GM12878 (cell line): Measurements from ENCODE around the gene POLR3K. TPM values are rescaled to one million over a fixed set of nuclear protein-coding genes. Genes with fewer than 3 reads are reported as not detected.

ENCODE experiments used
- ATAC-seq: fragments of 200-7000 bp; cut with Tn5 transposase; 3 replicates; pipeline ENCODE4 v1.9.1; 2020; ENCODE audit warnings: mild to moderate bottlenecking, moderate library complexity
- BruUV-seq: library from RNA; stranded (reverse); fragments of 400-500 nt; replicated peaks from 2 replicates; lab custom pipeline; 2021; lab: Mats Ljungman, UMichigan
- CTCF ChIA-PET: fragments of 300-600 bp; sonication (Branson Sonifier 250); formaldehyde crosslinking; extraction: SDS; loops from one replicate; lab custom pipeline; 2021; ENCODE audit warnings: inconsistent platforms; lab: Yijun Ruan, JAX
- POLR2A ChIA-PET: fragments of 350-600 bp; formaldehyde crosslinking; extraction: SDS; loops from one replicate; lab custom pipeline; 2021; ENCODE audit warnings: inconsistent platforms; lab: Charles Lee
- RAD21 ChIA-PET: fragments of 300-600 bp; sonication (Branson Sonifier 250); formaldehyde crosslinking; loops from one replicate; lab custom pipeline; 2023; ENCODE audit warnings: antibody characterized with exemption; ENCODE audit not compliant: unreplicated experiment; lab: Charles Lee
- SMC1A ChIA-PET: fragments of 300-600 bp; sonication (Branson Sonifier 250); formaldehyde crosslinking; loops from one replicate; lab custom pipeline; 2023; ENCODE audit not compliant: unreplicated experiment, uncharacterized antibody; lab: Charles Lee
- DNase-seq: peaks from one replicate; pipeline ENCODE4 v3.0.0-alpha.2; 2011; ENCODE audit warnings: low read depth, low spot score
- FAIRE-seq: peaks from 3 replicates; lab custom pipeline; 2011; peaks lifted over from hg19 to GRCh38; lab: Jason Lieb, UNC
- H2AFZ ChIP-seq: 2 replicates; pipeline ENCODE4 v1.6.0; 2011; ENCODE audit warnings: low read depth, low read length, control low read depth; ENCODE audit not compliant: control insufficient read depth
- H3K27ac ChIP-seq: 2 replicates; pipeline ENCODE4 v1.5.1; 2011; ENCODE audit warnings: control low read depth; ENCODE audit not compliant: control insufficient read depth, insufficient read depth
- H3K27me3 ChIP-seq, 2 experiments: replicated peaks in 1 of 2; 2 replicates each; pipeline versions ENCODE4 v1.6.0 to v1.6.1; 2011; ENCODE audit warnings: low read length in 1 of 2; ENCODE audit not compliant: control insufficient read depth in 2 of 2, insufficient read depth in 2 of 2
- H3K36me3 ChIP-seq, 2 experiments: 2 replicates each; pipeline ENCODE4 v1.5.1; 2011; ENCODE audit warnings: low read length in 1 of 2; ENCODE audit not compliant: control insufficient read depth in 2 of 2, insufficient read depth in 2 of 2
- H3K4me1 ChIP-seq: 2 replicates; pipeline ENCODE4 v1.6.1; 2011; ENCODE audit warnings: mild to moderate bottlenecking, low read length, moderate library complexity, mixed read lengths; ENCODE audit not compliant: control insufficient read depth, insufficient read depth
- H3K4me2 ChIP-seq: 2 replicates; pipeline ENCODE4 v1.6.0; 2011; ENCODE audit warnings: control low read depth; ENCODE audit not compliant: control insufficient read depth, insufficient read depth
- H3K4me3 ChIP-seq: fragments of 200-600 bp; sonication (generic); 2 replicates; pipeline ENCODE4 v1.5.1; 2016
- H3K79me2 ChIP-seq: 2 replicates; pipeline ENCODE4 v1.6.0; 2011; ENCODE audit warnings: low read length; ENCODE audit not compliant: control insufficient read depth, insufficient read depth
- H3K9ac ChIP-seq: 2 replicates; pipeline ENCODE4 v1.8.0; 2011; ENCODE audit warnings: low read length, control low read depth, mixed read lengths; ENCODE audit not compliant: control insufficient read depth, insufficient read depth
- H3K9me3 ChIP-seq: replicated peaks from 3 replicates; pipeline ENCODE4 v1.5.1; 2011; ENCODE audit warnings: mild to moderate bottlenecking, low read length; ENCODE audit not compliant: control insufficient read depth, insufficient read depth
- H4K20me1 ChIP-seq: 2 replicates; pipeline ENCODE4 v1.6.0; 2011; ENCODE audit not compliant: control insufficient read depth, insufficient read depth
- CHD4 ChIP-seq: fragments of 200-600 bp; sonication (generic); IDR thresholded peaks from 2 replicates; pipeline ENCODE4 v1.6.1; 2016; ENCODE audit warnings: mild to moderate bottlenecking
- IRF4 ChIP-seq: IDR thresholded peaks from 2 replicates; pipeline ENCODE4 v1.6.1; 2011; ENCODE audit warnings: low read depth, low read length
- LARP7 ChIP-seq: fragments of 450-650 bp; IDR thresholded peaks from 2 replicates; pipeline ENCODE4 v1.6.1; 2017; ENCODE audit warnings: mild to moderate bottlenecking
- NBN ChIP-seq: fragments of 450-650 bp; IDR thresholded peaks from 2 replicates; pipeline ENCODE4 v1.6.1; 2016
- PAX8 ChIP-seq: fragments of 450-650 bp; IDR thresholded peaks from 2 replicates; pipeline ENCODE4 v1.6.1; 2017; ENCODE audit warnings: mild to moderate bottlenecking, moderate library complexity
- POLR2A ChIP-seq: IDR thresholded peaks from 2 replicates; pipeline ENCODE4 v1.6.1; 2011; ENCODE audit warnings: low read depth, mild to moderate bottlenecking, low read length
- SMARCA5 ChIP-seq: fragments of 450-650 bp; IDR thresholded peaks from 2 replicates; pipeline ENCODE4 v1.6.1; 2017; ENCODE audit warnings: mild to moderate bottlenecking
- SREBF2 ChIP-seq: IDR thresholded peaks from 2 replicates; pipeline ENCODE4 v1.6.1; 2012; ENCODE audit warnings: mild to moderate bottlenecking, low read length
- TAF1 ChIP-seq: IDR thresholded peaks from 2 replicates; pipeline ENCODE4 v1.6.1; 2011; ENCODE audit warnings: mild to moderate bottlenecking, low read depth, low read length, borderline replicate concordance
- ZNF274 ChIP-seq: IDR thresholded peaks from one replicate; pipeline ENCODE4 v1.8.0; 2011; ENCODE audit not compliant: insufficient read length, insufficient read depth
- ZSCAN29 ChIP-seq: fragments of 450-650 bp; IDR thresholded peaks from 2 replicates; pipeline ENCODE4 v1.6.1; 2017; ENCODE audit warnings: mild to moderate bottlenecking, moderate library complexity
- WGBS: methylation state at CpG from one replicate; pipeline ENCODE4 v1.1.6; 2016; ENCODE audit warnings: low lambda C conversion rate; ENCODE audit not compliant: insufficient replicate concordance, insufficient coverage; ENCODE audit errors: missing lambda C conversion rate; 5-methylcytosine and 5-hydroxymethylcytosine counted together
- in situ Hi-C: fragments of 300-500 bp; cut with MboI; formaldehyde crosslinking; loops from 9 replicates; pipeline ENCODE4 v1.14.3; 2018; ENCODE audit warnings: mixed read lengths
- intact Hi-C: fragments of 100-400 bp; cut with micrococcal nuclease; formaldehyde crosslinking; loops from one replicate; pipeline ENCODE4 v1.14.2; 2022; ENCODE audit not compliant: unreplicated experiment
- polyA plus RNA-seq, 11 experiments: library from polyadenylated mRNA; depleted of rRNA in 4 of 11; unstranded in 6 of 11; stranded (reverse) in 5 of 11; fragments of >200 nt; fragmentation: Nextera tagmentation in 4 of 11; fragmentation: Illumina TruSeq in 1 of 11; extraction: Ambion mirVana in 4 of 11; extraction: Trizol in 1 of 11; gene quantifications; 1 replicate in 1 of 11; 2 replicates in 10 of 11; pipeline versions ENCODE4 v1.2.1 to v1.2.3, GENCODE V29; 2011 to 2016; ENCODE audit warnings: inconsistent platforms in 2 of 11, missing spikeins in 2 of 11, low read depth in 1 of 11
- total RNA-seq, 4 experiments: library from RNA; depleted of rRNA in 3 of 4; stranded (reverse); fragments of >200 nt in 3 of 4; fragmentation: Illumina TruSeq in 1 of 4; extraction: Trizol in 1 of 4; gene quantifications; 2 replicates each; pipeline versions ENCODE4 v1.2.1 to v1.2.3, GENCODE V29; 2013 to 2021
- TF ChIP-seq, protein P1 (sequence below): IDR thresholded peaks from 2 replicates; pipeline ENCODE4 v1.6.1; 2012; ENCODE audit warnings: low read length, inconsistent platforms
- TF ChIP-seq, protein P2 (sequence below): fragments of 450-650 bp; IDR thresholded peaks from 2 replicates; pipeline ENCODE4 v1.6.1; 2014; ENCODE audit warnings: mild to moderate bottlenecking
- TF ChIP-seq, protein P3 (sequence below): fragments of 450-650 bp; IDR thresholded peaks from 2 replicates; pipeline ENCODE4 v1.6.1; 2017; ENCODE audit warnings: mild to moderate bottlenecking, low read depth, inconsistent platforms; ENCODE audit not compliant: poor library complexity, severe bottlenecking
- TF ChIP-seq, protein P4 (sequence below): fragments of 450-650 bp; conservative IDR thresholded peaks from 2 replicates; pipeline ENCODE4 v1.6.1; 2017; ENCODE audit warnings: mild to moderate bottlenecking, moderate library complexity

The POLR3K gene
- total and polyA plus RNA-seq, 10 of the 15 experiments (the other 5 are each of a cell fraction or from before 2014, with no cell fraction given), result 25.3 to 222 (median 64.0) TPM

DNA sequence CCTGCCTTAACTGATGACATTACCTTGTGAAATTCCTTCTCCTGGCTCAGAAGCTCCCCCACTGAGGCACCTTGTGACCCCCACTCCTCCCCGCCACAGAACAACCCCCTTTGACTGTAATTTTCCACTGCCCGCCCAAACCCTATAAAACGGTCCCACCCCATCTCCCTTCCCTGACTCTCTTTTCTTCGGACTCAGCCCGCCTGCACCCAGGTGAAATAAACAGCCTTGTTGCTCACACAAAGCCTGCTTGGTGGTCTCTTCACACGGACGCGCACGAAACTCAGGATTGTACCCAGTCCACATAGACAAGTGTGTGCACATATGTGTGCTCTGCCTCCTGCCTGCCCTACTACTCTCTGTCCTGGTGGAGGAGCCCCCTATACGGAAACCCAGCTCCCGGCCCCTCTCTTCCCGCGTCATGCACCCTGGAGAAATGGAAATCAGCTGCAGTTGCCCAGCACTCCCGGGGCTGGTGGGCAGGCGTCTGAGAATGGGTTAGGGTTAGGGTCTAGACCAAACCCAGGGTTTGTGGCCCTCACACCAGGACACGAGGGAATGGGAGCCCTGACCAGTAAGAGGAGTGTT lies 21.4 kb upstream of the POLR3K start:
- H3K27me3 ChIP-seq, result peaks cover 4 to 12% of the 10 kb centered on the region in 2 experiments; a peak in 3 of 4 replicates
- no peak for DNase-seq
- H3K4me2 ChIP-seq, result no peak overlapping the region
- peaks cover 20% of the 10 kb centered on the region for H3K4me1 ChIP-seq
- H3K4me3 ChIP-seq, result no peak overlapping the region
- H3K9me3 ChIP-seq, result no peaks in the 10 kb centered on the region
- POLR2A ChIA-PET, result interaction anchor here (1.0 to 1.2 kb wide), 2 partner anchors 17 to 22 kb away, joined by 3 read pairs; no protein-coding TSS in a partner anchor
- H2AFZ ChIP-seq, result no peak overlapping the region
- H3K9ac ChIP-seq, result no peak overlapping the region
- no peak for FAIRE-seq
- H4K20me1 ChIP-seq, result no peaks in the 10 kb centered on the region; the same call in 1 of the 2 replicates
- no TSS peak for BruUV-seq
- H3K36me3 ChIP-seq, result no peaks in the 10 kb centered on the region; a peak in 1 of 4 replicates
- CTCF ChIA-PET, result interaction anchor here (1.8 to 14.2 kb wide), 2 partner anchors 9 to 22 kb away, joined by 14 to 319 read pairs; no protein-coding TSS in a partner anchor
- TF ChIP-seq TAF1 (no peak), SREBF2 (no peak), CHD4 (no peak), LARP7 (no peak), POLR2A (no peak), NBN (no peak), IRF4 (no peak), SMARCA5 (no peak), ZSCAN29 (no peak), PAX8 (no peak), ZNF274 (no peak)
- TF ChIP-seq, protein P1, sequence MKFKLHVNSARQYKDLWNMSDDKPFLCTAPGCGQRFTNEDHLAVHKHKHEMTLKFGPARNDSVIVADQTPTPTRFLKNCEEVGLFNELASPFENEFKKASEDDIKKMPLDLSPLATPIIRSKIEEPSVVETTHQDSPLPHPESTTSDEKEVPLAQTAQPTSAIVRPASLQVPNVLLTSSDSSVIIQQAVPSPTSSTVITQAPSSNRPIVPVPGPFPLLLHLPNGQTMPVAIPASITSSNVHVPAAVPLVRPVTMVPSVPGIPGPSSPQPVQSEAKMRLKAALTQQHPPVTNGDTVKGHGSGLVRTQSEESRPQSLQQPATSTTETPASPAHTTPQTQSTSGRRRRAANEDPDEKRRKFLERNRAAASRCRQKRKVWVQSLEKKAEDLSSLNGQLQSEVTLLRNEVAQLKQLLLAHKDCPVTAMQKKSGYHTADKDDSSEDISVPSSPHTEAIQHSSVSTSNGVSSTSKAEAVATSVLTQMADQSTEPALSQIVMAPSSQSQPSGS, result no peak
- TF ChIP-seq, protein P2, sequence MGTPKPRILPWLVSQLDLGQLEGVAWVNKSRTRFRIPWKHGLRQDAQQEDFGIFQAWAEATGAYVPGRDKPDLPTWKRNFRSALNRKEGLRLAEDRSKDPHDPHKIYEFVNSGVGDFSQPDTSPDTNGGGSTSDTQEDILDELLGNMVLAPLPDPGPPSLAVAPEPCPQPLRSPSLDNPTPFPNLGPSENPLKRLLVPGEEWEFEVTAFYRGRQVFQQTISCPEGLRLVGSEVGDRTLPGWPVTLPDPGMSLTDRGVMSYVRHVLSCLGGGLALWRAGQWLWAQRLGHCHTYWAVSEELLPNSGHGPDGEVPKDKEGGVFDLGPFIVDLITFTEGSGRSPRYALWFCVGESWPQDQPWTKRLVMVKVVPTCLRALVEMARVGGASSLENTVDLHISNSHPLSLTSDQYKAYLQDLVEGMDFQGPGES, result no peak
- TF ChIP-seq, protein P3, sequence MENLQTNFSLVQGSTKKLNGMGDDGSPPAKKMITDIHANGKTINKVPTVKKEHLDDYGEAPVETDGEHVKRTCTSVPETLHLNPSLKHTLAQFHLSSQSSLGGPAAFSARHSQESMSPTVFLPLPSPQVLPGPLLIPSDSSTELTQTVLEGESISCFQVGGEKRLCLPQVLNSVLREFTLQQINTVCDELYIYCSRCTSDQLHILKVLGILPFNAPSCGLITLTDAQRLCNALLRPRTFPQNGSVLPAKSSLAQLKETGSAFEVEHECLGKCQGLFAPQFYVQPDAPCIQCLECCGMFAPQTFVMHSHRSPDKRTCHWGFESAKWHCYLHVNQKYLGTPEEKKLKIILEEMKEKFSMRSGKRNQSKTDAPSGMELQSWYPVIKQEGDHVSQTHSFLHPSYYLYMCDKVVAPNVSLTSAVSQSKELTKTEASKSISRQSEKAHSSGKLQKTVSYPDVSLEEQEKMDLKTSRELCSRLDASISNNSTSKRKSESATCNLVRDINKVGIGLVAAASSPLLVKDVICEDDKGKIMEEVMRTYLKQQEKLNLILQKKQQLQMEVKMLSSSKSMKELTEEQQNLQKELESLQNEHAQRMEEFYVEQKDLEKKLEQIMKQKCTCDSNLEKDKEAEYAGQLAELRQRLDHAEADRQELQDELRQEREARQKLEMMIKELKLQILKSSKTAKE, result no peak
- TF ChIP-seq, protein P4, sequence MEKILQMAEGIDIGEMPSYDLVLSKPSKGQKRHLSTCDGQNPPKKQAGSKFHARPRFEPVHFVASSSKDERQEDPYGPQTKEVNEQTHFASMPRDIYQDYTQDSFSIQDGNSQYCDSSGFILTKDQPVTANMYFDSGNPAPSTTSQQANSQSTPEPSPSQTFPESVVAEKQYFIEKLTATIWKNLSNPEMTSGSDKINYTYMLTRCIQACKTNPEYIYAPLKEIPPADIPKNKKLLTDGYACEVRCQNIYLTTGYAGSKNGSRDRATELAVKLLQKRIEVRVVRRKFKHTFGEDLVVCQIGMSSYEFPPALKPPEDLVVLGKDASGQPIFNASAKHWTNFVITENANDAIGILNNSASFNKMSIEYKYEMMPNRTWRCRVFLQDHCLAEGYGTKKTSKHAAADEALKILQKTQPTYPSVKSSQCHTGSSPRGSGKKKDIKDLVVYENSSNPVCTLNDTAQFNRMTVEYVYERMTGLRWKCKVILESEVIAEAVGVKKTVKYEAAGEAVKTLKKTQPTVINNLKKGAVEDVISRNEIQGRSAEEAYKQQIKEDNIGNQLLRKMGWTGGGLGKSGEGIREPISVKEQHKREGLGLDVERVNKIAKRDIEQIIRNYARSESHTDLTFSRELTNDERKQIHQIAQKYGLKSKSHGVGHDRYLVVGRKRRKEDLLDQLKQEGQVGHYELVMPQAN, result no peak
- RAD21 ChIA-PET, result no interaction called here
- intact Hi-C loops, result no loop called here
- no peak overlapping the region for H3K27ac ChIP-seq
- H3K79me2 ChIP-seq, result peaks cover 10% of the 10 kb centered on the region
- SMC1A ChIA-PET, result interaction anchor here (1.2 kb wide), 1 partner anchor 18 kb away, joined by 3 read pairs; no protein-coding TSS in a partner anchor
- in situ Hi-C loops, result no loop called here
- no peak for ATAC-seq
- WGBS, result 72% methylated on average over 16 of the region's 16 CpGs
